GM19395 (cell line): ENCODE results near the gene LGMN.

Source experiments
- ATAC-seq: cut with Tn5 transposase; IDR thresholded peaks from one replicate; pipeline ENCODE4 v1.9.1; 2021; ENCODE audit warnings: mild to moderate bottlenecking, moderate library complexity; ENCODE audit not compliant: unreplicated experiment

LGMN gene

DNA sequence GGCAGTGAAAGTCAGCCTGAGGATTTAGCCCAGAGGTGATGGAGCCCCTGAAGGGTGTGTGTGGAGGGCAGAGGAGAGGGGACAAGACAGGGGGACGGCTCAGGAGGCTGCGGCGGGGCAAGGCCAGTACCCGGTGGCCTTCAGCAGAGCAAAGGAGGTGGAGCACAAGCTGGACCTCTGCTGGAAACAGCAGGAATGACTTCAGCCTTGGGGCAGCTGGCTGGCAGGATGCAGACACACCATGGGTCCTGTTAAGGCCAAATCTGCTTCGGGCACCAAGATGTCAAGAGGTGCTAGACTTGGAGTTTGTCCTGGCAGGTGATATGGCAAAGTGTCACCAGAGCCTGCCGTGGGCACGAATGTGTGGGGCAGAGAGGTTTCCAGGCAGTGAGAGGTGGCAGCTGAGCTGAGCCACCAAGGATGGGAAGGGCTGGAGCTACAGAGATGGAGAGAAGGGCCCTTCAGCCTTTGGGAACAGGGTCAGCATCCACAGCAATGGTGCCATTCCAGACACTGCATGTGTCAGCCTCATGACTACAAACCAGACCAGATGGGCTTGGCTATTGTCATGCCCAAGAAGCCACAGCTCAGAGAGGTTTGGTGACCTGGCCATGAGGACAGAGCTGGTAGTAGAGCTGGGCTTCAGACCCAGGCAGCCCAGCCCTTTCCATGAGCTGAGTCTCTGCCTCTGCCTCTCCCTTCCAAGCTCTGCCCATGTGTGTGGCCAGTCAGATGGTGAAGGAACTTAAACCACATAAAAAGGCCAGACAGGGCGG is 91.9 kb downstream of the LGMN start:
- no peak for ATAC-seq

DNA sequence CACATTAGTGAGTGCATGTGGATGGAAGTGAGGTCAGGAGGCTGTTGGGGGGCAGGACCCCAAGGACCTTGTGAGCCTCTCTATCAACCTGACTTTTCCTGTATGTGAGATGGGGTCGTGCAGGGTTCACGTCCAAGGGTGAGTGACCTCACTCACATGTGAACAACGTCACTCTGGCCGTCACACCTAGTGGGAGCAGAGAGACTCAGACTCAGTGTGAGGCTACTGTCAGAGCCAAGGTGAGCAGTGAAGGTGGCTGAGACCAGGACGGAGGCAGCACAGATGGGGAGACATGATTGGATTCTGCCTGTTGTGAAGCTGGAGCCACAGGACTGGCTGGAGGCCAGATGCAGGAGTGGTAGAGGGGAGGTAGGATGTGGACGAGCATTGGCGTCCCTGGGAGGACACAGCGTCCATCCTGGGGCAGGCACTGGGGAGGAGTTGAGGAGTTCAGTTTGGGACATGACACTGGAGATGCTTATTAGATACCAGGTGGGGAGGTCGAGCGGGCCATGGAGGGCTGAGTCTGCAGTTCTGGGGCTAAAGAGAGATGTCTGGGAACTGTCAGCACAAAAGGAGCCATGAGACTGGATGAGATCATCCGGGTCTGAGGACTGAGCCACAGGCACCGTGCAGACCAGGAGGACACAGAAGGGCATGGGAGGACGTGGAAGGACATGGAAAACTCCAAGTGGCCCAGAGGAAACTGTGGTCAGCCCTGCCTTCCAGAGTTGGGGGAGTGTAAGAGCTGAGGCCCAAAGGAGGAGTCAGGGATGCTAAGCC is 92.8 kb downstream of the LGMN start:
- ATAC-seq = no peak

DNA sequence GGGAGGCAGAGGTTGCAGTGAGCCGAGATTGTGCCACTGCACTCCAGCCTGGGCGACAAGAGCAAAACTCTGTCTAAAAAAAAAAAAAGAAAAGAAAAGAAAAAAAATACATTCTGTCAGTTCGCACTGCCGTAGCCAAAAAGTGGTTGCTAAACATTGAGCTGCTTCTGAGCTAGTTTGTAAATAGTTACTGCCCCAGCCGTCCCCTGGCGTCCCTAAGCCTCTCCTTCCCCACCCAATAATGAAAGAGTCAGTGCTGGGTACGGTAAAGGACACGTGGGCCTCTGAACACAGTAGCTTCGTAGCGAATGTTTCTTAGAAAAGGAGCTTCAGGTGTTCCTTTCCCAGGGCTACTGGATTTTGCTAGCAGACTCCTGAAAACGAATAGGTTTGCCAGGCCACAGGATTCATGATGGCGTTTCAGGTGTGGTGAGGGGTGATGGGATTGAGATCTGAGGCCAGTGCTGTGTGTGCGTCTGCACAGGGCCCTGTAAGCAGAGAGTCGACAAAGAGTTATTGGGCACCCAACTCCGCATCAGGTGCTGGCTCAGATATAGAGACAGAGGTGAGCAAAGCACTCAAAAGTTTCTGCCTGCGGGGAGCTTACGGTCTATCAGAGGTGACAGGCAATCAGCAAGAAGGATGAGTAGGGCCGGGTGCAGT is 94.1 kb downstream of the LGMN start:
- ATAC-seq = no peak
